H9 (cell line): ENCODE measurements around the gene MYO10. TPM values are rescaled to one million over a fixed set of nuclear protein-coding genes. Genes with fewer than 3 reads are reported as not detected.

Experiments
- DNase-seq: peaks from one replicate; pipeline ENCODE4 v3.0.0-alpha.2; 2017
- H2AFZ ChIP-seq: one replicate; pipeline ENCODE4 v1.6.1; 2013; ENCODE audit warnings: mild to moderate bottlenecking, low read length, control low read depth, moderate library complexity
- H2AK5ac ChIP-seq: 2 replicates; pipeline ENCODE4 v1.6.1; 2013; ENCODE audit warnings: low read length, control low read depth, mixed read lengths; ENCODE audit not compliant: insufficient read length
- H2BK120ac ChIP-seq: one replicate; pipeline ENCODE4 v1.6.1; 2013; ENCODE audit warnings: low read depth, mild to moderate bottlenecking, low read length, control low read depth, inconsistent platforms; ENCODE audit not compliant: poor library complexity, severe bottlenecking
- H2BK12ac ChIP-seq: 2 replicates; pipeline ENCODE4 v1.6.1; 2013; ENCODE audit warnings: low read length, control low read depth, mixed read lengths, low read depth; ENCODE audit not compliant: insufficient read length
- H2BK15ac ChIP-seq: 2 replicates; pipeline ENCODE4 v1.6.1; 2013; ENCODE audit warnings: low read depth, low read length, control low read depth
- H2BK20ac ChIP-seq: one replicate; pipeline ENCODE4 v1.6.1; 2013; ENCODE audit warnings: low read depth, mild to moderate bottlenecking, low read length, control low read depth, inconsistent platforms; ENCODE audit not compliant: poor library complexity, severe bottlenecking
- H2BK5ac ChIP-seq: 2 replicates; pipeline ENCODE4 v1.6.1; 2013; ENCODE audit warnings: low read length, control low read depth, mixed read lengths; ENCODE audit not compliant: insufficient read length
- H3K14ac ChIP-seq: 2 replicates; pipeline ENCODE4 v1.6.1; 2013; ENCODE audit warnings: low read length, control low read depth; ENCODE audit not compliant: insufficient read depth
- H3K18ac ChIP-seq: 2 replicates; pipeline ENCODE4 v1.6.1; 2013; ENCODE audit warnings: low read depth, mild to moderate bottlenecking, mixed read lengths, low read length, control low read depth; ENCODE audit not compliant: insufficient read length
- H3K23ac ChIP-seq: 2 replicates; pipeline ENCODE4 v1.6.1; 2013; ENCODE audit warnings: low read length, control low read depth, mixed read lengths, low read depth; ENCODE audit not compliant: insufficient read length
- H3K23me2 ChIP-seq: 2 replicates; pipeline ENCODE4 v1.6.1; 2013; ENCODE audit warnings: low read depth, mild to moderate bottlenecking, mixed read lengths, low read length, control low read depth; ENCODE audit not compliant: insufficient read length, poor library complexity, severe bottlenecking
- H3K27ac ChIP-seq: 2 replicates; pipeline ENCODE4 v1.5.1; 2013; ENCODE audit warnings: low read length, control low read depth, mixed read lengths, low read depth; ENCODE audit not compliant: insufficient read length
- H3K27me3 ChIP-seq: 2 replicates; pipeline ENCODE4 v1.6.1; 2013; ENCODE audit warnings: low read length, control low read depth, inconsistent platforms; ENCODE audit not compliant: insufficient read depth
- H3K4ac ChIP-seq: 2 replicates; pipeline ENCODE4 v1.6.1; 2013; ENCODE audit warnings: low read depth, mild to moderate bottlenecking, control low read depth, inconsistent platforms, low read length, moderate library complexity
- H3K4me1 ChIP-seq: 2 replicates; pipeline ENCODE4 v1.6.1; 2013; ENCODE audit warnings: low read length, control low read depth, inconsistent platforms; ENCODE audit not compliant: insufficient read depth
- H3K4me2 ChIP-seq: 2 replicates; pipeline ENCODE4 v1.6.1; 2013; ENCODE audit warnings: low read length, control low read depth, mixed read lengths; ENCODE audit not compliant: insufficient read length, insufficient read depth
- H3K56ac ChIP-seq: 2 replicates; pipeline ENCODE4 v1.6.1; 2013; ENCODE audit warnings: low read depth, mild to moderate bottlenecking, mixed read lengths, low read length, control low read depth; ENCODE audit not compliant: insufficient read length
- H3K79me1 ChIP-seq: 2 replicates; pipeline ENCODE4 v1.6.1; 2013; ENCODE audit warnings: low read depth, mild to moderate bottlenecking, moderate library complexity, low read length, control low read depth, inconsistent platforms; ENCODE audit not compliant: insufficient read depth, poor library complexity, severe bottlenecking
- H3K79me2 ChIP-seq: 2 replicates; pipeline ENCODE4 v1.6.1; 2013; ENCODE audit warnings: low read length, control low read depth, inconsistent platforms; ENCODE audit not compliant: insufficient read depth
- H3K9ac ChIP-seq: 2 replicates; pipeline ENCODE4 v1.6.1; 2013; ENCODE audit warnings: low read length, control low read depth, mixed read lengths; ENCODE audit not compliant: insufficient read length; ENCODE audit errors: extremely low read depth
- H3K9me3 ChIP-seq: one replicate; pipeline ENCODE4 v1.6.1; 2013; ENCODE audit warnings: low read depth, low read length, inconsistent platforms; ENCODE audit not compliant: control insufficient read depth
- H3T11ph ChIP-seq: one replicate; pipeline ENCODE4 v1.6.1; 2013; ENCODE audit warnings: mild to moderate bottlenecking, low read length, control low read depth, inconsistent platforms
- H4K20me1 ChIP-seq: one replicate; pipeline ENCODE4 v1.6.1; 2013; ENCODE audit not compliant: control insufficient read depth, insufficient read length, insufficient read depth
- H4K5ac ChIP-seq: 2 replicates; pipeline ENCODE4 v1.6.1; 2013; ENCODE audit warnings: low read depth, mild to moderate bottlenecking, mixed read lengths, low read length, control low read depth; ENCODE audit not compliant: insufficient read length
- H4K8ac ChIP-seq: replicated peaks from 2 replicates; pipeline ENCODE4 v1.6.1; 2013; ENCODE audit warnings: low read length, control low read depth, mixed read lengths, low read depth; ENCODE audit not compliant: insufficient read length
- H4K91ac ChIP-seq: 2 replicates; pipeline ENCODE4 v1.6.1; 2013; ENCODE audit warnings: low read depth, mild to moderate bottlenecking, moderate library complexity, mixed read lengths, low read length, control low read depth; ENCODE audit not compliant: insufficient read length
- H3K27ac Mint-ChIP-seq, 3 experiments: 2 replicates in 2 of 3; 3 replicates in 1 of 3; pipeline ENCODE4 v1.8.0; 2020 to 2021; ENCODE audit warnings: mixed read lengths in 3 of 3, mild to moderate bottlenecking in 1 of 3, moderate library complexity in 1 of 3
- H3K27me3 Mint-ChIP-seq: 2 replicates; pipeline ENCODE4 v1.8.0; 2021; ENCODE audit warnings: low read depth, mild to moderate bottlenecking, moderate library complexity, mixed read lengths
- H3K36me3 Mint-ChIP-seq, 3 experiments: 2 replicates in 2 of 3; 3 replicates in 1 of 3; pipeline ENCODE4 v1.8.0; 2020 to 2021; ENCODE audit warnings: low read depth in 3 of 3, mixed read lengths in 3 of 3; ENCODE audit not compliant: insufficient read depth in 1 of 3
- H3K4me1 Mint-ChIP-seq, 2 experiments: 2 replicates each; pipeline ENCODE4 v1.8.0; 2020; ENCODE audit warnings: mixed read lengths in 2 of 2
- H3K4me3 Mint-ChIP-seq, 2 experiments: 2 replicates in 1 of 2; 3 replicates in 1 of 2; pipeline ENCODE4 v1.8.0; 2020 to 2021; ENCODE audit warnings: mild to moderate bottlenecking in 2 of 2, mixed read lengths in 2 of 2, moderate library complexity in 1 of 2
- H3K9me3 Mint-ChIP-seq, 2 experiments: 2 replicates in 1 of 2; 3 replicates in 1 of 2; pipeline ENCODE4 v1.8.0; 2020; ENCODE audit warnings: mild to moderate bottlenecking in 2 of 2, mixed read lengths in 2 of 2, moderate library complexity in 1 of 2
- CTCF ChIP-seq: fragments of 200-600 bp; sonication (generic); conservative IDR thresholded peaks from 3 replicates; pipeline ENCODE4 v1.8.0; 2021; ENCODE audit warnings: antibody characterized with exemption, mild to moderate bottlenecking
- WGBS: extraction: QIAGEN DNeasy Blood & Tissue Kit; methylation state at CpG from one replicate; pipeline ENCODE4 v1.1.7; 2013; ENCODE audit warnings: missing lambda C conversion rate, low lambda C conversion rate, mixed read lengths; ENCODE audit not compliant: insufficient read length; ENCODE audit errors: extremely low coverage; 5-methylcytosine and 5-hydroxymethylcytosine counted together
- total RNA-seq: library from RNA; stranded (reverse); gene quantifications from 2 replicates; pipeline ENCODE4 v1.2.1, GENCODE V29; 2021

MYO10 gene
- total RNA-seq, 1 experiment from 2014 or later: 127 TPM

- Mint-ChIP-seq H3K4me3 (no peak overlapping the region), H3K27me3 (no peaks in the 10 kb centered on the region), H3K9me3 (no peaks in the 10 kb centered on the region), H3K36me3 (peaks cover 0 to 8% (median 0%) of the 10 kb centered on the region in 3 experiments; a peak in 4 of 7 replicates), H3K27ac (no peak overlapping the region), H3K4me1 (peaks cover 7 to 9% of the 10 kb centered on the region in 2 experiments)
- H3K23me2 ChIP-seq: no peaks in the 10 kb centered on the region
- H2AFZ ChIP-seq: no peak overlapping the region
- no peak overlapping the region for H4K5ac ChIP-seq
- no peak overlapping the region for H3K4me2 ChIP-seq
- H2AK5ac ChIP-seq: no peak overlapping the region
- H3K9me3 ChIP-seq: no peaks in the 10 kb centered on the region
- no peak overlapping the region for H4K91ac ChIP-seq
- no peaks in the 10 kb centered on the region for H3K79me2 ChIP-seq
- no peaks in the 10 kb centered on the region for H4K20me1 ChIP-seq
- no peak overlapping the region for H2BK120ac ChIP-seq
- H3K79me1 ChIP-seq: peaks cover 3% of the 10 kb centered on the region
- no peak overlapping the region for H2BK12ac ChIP-seq
- no peak overlapping the region for H2BK15ac ChIP-seq
- no peak overlapping the region for H3K18ac ChIP-seq
- H2BK20ac ChIP-seq: no peak overlapping the region
- no peak for TF ChIP-seq CTCF
- no peaks in the 10 kb centered on the region for H3K27me3 ChIP-seq
- H4K8ac ChIP-seq: no peak overlapping the region
- H3K14ac ChIP-seq: no peak overlapping the region
- H3K9ac ChIP-seq: no peak overlapping the region
- H2BK5ac ChIP-seq: no peak overlapping the region
- no peak overlapping the region for H3K27ac ChIP-seq
- no peak overlapping the region for H3K56ac ChIP-seq
- no peak overlapping the region for H3K23ac ChIP-seq
- no peaks in the 10 kb centered on the region for H3K4me1 ChIP-seq
- H3K4ac ChIP-seq: no peak overlapping the region
- DNase-seq: no peak
- H3T11ph ChIP-seq: no peak overlapping the region
- WGBS: no CpG with 5 or more reads among the region's 5 CpGs
Measured at GRCh38 chr5:16788957-16789356, 147.1 kb downstream of the MYO10 start.
